MCF 10A (cell line): ENCODE measurements around the gene MAP1LC3B. TPM values are rescaled to one million over a fixed set of nuclear protein-coding genes. Genes with fewer than 3 reads are reported as not detected.

ENCODE experiments used
- BruUV-seq: library from RNA; stranded (reverse); fragments of 400-500 nt; replicated peaks from 2 replicates; lab custom pipeline; 2021; lab: Mats Ljungman, UMichigan
- CTCF ChIA-PET: fragments of 300-600 bp; sonication (Branson Sonifier 250); formaldehyde crosslinking; extraction: SDS; loops from one replicate; lab custom pipeline; 2021; ENCODE audit warnings: antibody characterized with exemption, inconsistent platforms; lab: Yijun Ruan, JAX
- POLR2A ChIA-PET: fragments of 300-600, 350-650 bp; sonication (Branson Sonifier 250); formaldehyde crosslinking; extraction: SDS; loops from one replicate; lab custom pipeline; 2020; ENCODE audit warnings: antibody characterized with exemption, inconsistent platforms; lab: Yijun Ruan, JAX
- DNase-seq: peaks from one replicate; pipeline ENCODE4 v3.0.0-alpha.2; 2018; ENCODE audit not compliant: unreplicated experiment
- H3K27ac Mint-ChIP-seq: one replicate; pipeline ENCODE4 v1.8.0; 2022; ENCODE audit warnings: mild to moderate bottlenecking, low read depth, mixed read lengths; ENCODE audit not compliant: unreplicated experiment
- H3K27me3 Mint-ChIP-seq: one replicate; pipeline ENCODE4 v1.8.0; 2022; ENCODE audit warnings: mixed read lengths; ENCODE audit not compliant: insufficient read depth, unreplicated experiment
- H3K36me3 Mint-ChIP-seq: one replicate; pipeline ENCODE4 v1.8.0; 2022; ENCODE audit warnings: mild to moderate bottlenecking, moderate library complexity, mixed read lengths; ENCODE audit not compliant: insufficient read depth, unreplicated experiment
- H3K4me1 Mint-ChIP-seq: one replicate; pipeline ENCODE4 v1.8.0; 2022; ENCODE audit warnings: mixed read lengths; ENCODE audit not compliant: insufficient read depth, unreplicated experiment
- H3K4me3 Mint-ChIP-seq: one replicate; pipeline ENCODE4 v1.8.0; 2022; ENCODE audit warnings: mild to moderate bottlenecking, moderate library complexity, mixed read lengths; ENCODE audit not compliant: unreplicated experiment
- H3K9me3 Mint-ChIP-seq: one replicate; pipeline ENCODE4 v1.8.0; 2022; ENCODE audit warnings: mixed read lengths; ENCODE audit not compliant: unreplicated experiment
- intact Hi-C: fragments of 100-400 bp; cut with micrococcal nuclease; formaldehyde crosslinking; loops from 2 replicates; pipeline ENCODE4 v1.14.1; 2022
- total RNA-seq: library from RNA; stranded (reverse); gene quantifications from 2 replicates; pipeline ENCODE4 v1.2.3, GENCODE V29; 2022
- TF ChIP-seq, protein P1 (sequence below): fragments of 200-600 bp; IDR thresholded peaks from one replicate; pipeline ENCODE4 v1.8.0; 2022; ENCODE audit warnings: antibody characterized with exemption, mild to moderate bottlenecking; ENCODE audit not compliant: unreplicated experiment

MAP1LC3B gene
- total RNA-seq, 1 experiment from 2014 or later = 271 TPM

DNA sequence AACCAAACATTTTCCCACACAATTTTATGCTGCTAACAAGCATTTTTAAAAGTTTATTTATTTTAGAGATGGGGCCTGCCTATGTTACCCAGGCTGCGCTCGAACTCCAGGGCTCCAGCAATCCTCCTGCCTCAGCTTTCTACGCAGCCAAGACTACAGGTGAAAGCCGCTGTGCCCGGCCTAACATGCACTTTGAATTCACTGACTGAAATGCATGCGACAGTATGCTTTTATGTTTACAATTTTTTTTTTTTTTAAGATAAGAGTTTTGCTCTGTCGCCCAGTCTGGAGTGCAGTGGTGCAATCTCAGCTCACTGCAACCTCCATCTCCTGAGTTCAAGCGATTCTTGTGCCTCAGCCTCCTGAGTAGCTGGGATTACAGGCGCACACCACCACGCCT, 47.8 kb downstream of the MAP1LC3B start:
- H3K27me3 Mint-ChIP-seq = no peaks in the 10 kb centered on the region
- intact Hi-C loops = no loop called here
- peaks cover 22% of the 10 kb centered on the region for H3K36me3 Mint-ChIP-seq
- BruUV-seq = no TSS peak
- POLR2A ChIA-PET = interaction anchor here (0.7 kb wide), 2 partner anchors 30 to 693 kb away, joined by 3 to 6 read pairs; no protein-coding TSS in a partner anchor
- no peaks in the 10 kb centered on the region for H3K9me3 Mint-ChIP-seq
- peaks cover 6% of the 10 kb centered on the region for H3K4me1 Mint-ChIP-seq
- TF ChIP-seq, protein P1, sequence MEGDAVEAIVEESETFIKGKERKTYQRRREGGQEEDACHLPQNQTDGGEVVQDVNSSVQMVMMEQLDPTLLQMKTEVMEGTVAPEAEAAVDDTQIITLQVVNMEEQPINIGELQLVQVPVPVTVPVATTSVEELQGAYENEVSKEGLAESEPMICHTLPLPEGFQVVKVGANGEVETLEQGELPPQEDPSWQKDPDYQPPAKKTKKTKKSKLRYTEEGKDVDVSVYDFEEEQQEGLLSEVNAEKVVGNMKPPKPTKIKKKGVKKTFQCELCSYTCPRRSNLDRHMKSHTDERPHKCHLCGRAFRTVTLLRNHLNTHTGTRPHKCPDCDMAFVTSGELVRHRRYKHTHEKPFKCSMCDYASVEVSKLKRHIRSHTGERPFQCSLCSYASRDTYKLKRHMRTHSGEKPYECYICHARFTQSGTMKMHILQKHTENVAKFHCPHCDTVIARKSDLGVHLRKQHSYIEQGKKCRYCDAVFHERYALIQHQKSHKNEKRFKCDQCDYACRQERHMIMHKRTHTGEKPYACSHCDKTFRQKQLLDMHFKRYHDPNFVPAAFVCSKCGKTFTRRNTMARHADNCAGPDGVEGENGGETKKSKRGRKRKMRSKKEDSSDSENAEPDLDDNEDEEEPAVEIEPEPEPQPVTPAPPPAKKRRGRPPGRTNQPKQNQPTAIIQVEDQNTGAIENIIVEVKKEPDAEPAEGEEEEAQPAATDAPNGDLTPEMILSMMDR = no peak
- no peak overlapping the region for H3K27ac Mint-ChIP-seq
- CTCF ChIA-PET = interaction anchor here (0.6 to 1.4 kb wide), 3 partner anchors 196 to 999 kb away, joined by 4 to 5 read pairs (median 4); no protein-coding TSS in a partner anchor
- DNase-seq = no peak
- H3K4me3 Mint-ChIP-seq = no peak overlapping the region

DNA sequence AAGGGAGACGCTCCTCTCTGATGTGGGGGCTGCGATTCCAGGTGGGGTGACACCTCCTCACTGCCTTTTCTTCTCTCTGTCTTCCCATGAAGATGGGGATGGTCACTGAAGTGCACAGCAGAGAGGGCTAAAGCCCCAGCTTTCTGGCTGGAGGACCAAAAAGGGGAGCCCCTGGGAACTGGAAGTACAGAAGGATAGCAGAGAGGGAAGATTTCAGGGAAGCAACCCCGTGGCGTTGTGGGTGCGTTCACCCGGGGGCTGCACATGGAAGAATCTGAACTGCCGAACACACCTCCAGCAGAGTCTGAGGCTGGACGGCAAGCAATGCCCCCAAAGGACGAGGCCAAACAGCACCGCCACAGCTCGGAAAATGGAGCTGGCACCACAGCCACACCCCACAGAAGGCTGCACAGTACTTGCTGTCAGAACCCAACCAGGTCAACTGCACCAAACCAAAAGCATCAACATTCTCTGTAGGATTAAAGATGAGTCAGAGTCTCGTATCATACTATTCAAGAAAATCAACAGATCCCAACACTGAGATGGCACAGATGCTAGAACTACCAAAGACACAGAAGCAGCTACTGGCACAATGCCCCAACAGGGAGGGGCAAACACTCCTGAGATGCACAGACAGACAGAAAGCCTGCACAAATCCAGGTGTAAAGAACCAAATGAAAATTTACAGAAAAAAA, 49.9 kb downstream of the MAP1LC3B start:
- POLR2A ChIA-PET = interaction anchor here (1.0 to 1.1 kb wide), 2 partner anchors 9 to 15 kb away, joined by 3 read pairs; no protein-coding TSS in a partner anchor
- TF ChIP-seq, protein P1 = no peak
- Mint-ChIP-seq H3K4me1 (no peaks in the 10 kb centered on the region), H3K27me3 (no peaks in the 10 kb centered on the region), H3K27ac (no peak overlapping the region), H3K4me3 (no peak overlapping the region), H3K36me3 (peaks cover 41% of the 10 kb centered on the region), H3K9me3 (no peaks in the 10 kb centered on the region)
- intact Hi-C loops = no loop called here
- CTCF ChIA-PET = interaction anchor here (0.6 kb wide), 1 partner anchor 93 kb away, joined by 3 read pairs; no protein-coding TSS in a partner anchor
- DNase-seq = no peak
- no TSS peak for BruUV-seq

DNA sequence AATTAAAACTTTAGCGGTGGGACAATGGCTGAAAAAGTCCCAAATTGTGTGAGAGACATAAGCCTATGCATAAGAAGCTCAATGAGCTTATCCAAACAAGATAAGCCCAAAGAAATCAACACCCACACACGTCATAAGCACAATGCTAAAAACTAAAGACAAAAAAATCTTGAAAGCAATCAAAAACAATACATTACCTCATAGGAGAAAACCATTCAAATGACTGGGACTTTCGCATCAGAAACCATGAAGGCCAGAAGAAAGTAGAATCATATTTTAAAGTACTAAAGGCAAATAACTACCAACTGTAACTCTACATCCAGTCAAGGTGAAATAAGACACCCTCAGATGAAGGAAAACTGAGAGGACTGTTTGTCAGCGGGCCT, 50.4 kb downstream of the MAP1LC3B start:
- Mint-ChIP-seq H3K27ac (no peak overlapping the region), H3K27me3 (no peaks in the 10 kb centered on the region), H3K4me1 (no peaks in the 10 kb centered on the region), H3K36me3 (peaks cover 46% of the 10 kb centered on the region), H3K4me3 (no peak overlapping the region), H3K9me3 (no peaks in the 10 kb centered on the region)
- intact Hi-C loops = no loop called here
- TF ChIP-seq, protein P1 = no peak
- CTCF ChIA-PET = interaction anchor here (0.6 kb wide), 1 partner anchor 93 kb away, joined by 3 read pairs; no protein-coding TSS in a partner anchor
- POLR2A ChIA-PET = interaction anchor here (1.0 kb wide), 1 partner anchor 14 kb away, joined by 3 read pairs; no protein-coding TSS in a partner anchor
- BruUV-seq = no TSS peak
- no peak for DNase-seq

DNA sequence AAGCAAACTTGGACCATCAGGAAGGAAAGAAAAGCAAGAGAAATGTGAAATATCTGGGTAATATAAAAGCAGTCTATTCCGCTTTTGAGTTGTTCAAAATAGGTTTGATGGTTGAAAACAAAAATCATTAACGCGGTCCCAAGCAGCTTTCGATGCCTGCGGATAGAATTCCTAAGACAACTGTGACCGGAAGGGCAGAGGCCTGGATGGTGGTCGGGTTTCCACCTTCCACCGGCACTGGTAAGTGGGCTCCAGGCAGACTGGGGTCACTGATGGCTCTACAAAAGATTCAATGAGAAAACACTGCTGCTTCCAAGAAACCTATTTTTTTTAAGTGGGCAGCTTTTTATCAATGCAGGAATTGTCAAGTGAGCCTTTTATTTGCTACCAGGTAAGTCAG, 50.9 kb downstream of the MAP1LC3B start:
- H3K4me3 Mint-ChIP-seq = no peak overlapping the region
- H3K4me1 Mint-ChIP-seq = no peaks in the 10 kb centered on the region
- no peaks in the 10 kb centered on the region for H3K27me3 Mint-ChIP-seq
- DNase-seq = no peak
- H3K36me3 Mint-ChIP-seq = peaks cover 51% of the 10 kb centered on the region
- BruUV-seq = no TSS peak
- intact Hi-C loops = no loop called here
- ChIA-PET CTCF (no interaction called here), POLR2A (interaction anchor here (1.0 to 1.1 kb wide), 2 partner anchors 12 to 14 kb away, joined by 3 read pairs; no protein-coding TSS in a partner anchor)
- H3K9me3 Mint-ChIP-seq = no peaks in the 10 kb centered on the region
- TF ChIP-seq, protein P1 = no peak
- H3K27ac Mint-ChIP-seq = no peak overlapping the region
